GM19452 (cell line): Measurements from ENCODE around the gene NPFFR2.
A peak's percentile ranks its signal among the peaks of the same experiment; 100 is the strongest.
"Not testable (repeated sequence)": the region's sequence is repeated elsewhere in the genome, so short reads cannot be mapped to it uniquely, and the experiment has no call there.

Experiments used
- ATAC-seq: cut with Tn5 transposase; IDR thresholded peaks from one replicate; pipeline ENCODE4 v1.9.1; 2021; ENCODE audit not compliant: unreplicated experiment

NPFFR2 gene

GRCh38 chr4:72111863-72112262 is 80.1 kb downstream of the NPFFR2 start:
- ATAC-seq: no peak

DNA sequence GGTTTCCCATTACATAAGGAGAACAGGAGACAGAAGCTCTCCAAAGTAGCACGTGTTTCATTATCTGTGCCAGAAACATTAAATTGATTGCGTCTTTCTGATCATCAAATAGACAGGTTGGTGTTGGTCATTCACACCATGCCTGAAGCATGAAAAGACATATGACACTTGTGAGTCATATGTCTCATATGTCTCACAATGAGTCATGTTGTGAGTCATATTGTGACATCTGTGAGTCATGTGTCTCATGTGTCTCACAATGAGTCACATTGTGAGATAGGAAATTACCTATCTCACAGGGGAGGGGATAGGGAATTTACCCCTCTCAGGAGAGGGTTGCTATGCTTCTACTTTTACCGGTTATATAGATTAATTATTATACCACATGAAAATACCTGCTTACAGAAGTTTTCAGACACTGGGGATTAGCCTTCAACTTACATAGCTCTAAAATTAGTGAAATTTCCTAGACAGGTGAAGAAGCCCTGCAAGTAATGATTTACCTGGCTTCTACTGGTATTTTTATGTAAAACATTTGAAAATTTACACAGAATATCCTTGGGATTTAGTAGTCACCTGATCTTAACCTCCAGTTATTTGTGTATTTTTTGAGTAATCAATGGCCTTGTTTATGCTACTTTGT is 80.8 kb downstream of the NPFFR2 start:
- peak; percentile 92 for ATAC-seq

DNA sequence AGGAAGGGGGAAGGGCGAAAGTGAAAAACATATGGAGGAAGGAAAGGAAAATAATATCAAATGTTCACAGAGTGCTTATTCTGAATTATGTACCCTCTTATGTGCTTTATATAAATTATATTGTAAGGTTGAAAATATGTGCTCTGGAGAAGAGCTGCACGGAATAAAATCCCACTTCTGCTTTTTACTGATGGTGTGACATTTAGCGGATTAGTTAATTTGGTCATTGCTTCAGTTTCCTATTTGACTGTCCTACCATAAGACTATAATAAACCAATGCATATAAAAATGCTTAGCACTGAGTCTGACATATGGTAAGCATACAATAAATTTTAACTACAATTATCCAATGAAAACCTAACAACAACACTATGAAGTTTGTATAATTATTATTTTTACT is 86.2 kb downstream of the NPFFR2 start:
- ATAC-seq: no peak

DNA sequence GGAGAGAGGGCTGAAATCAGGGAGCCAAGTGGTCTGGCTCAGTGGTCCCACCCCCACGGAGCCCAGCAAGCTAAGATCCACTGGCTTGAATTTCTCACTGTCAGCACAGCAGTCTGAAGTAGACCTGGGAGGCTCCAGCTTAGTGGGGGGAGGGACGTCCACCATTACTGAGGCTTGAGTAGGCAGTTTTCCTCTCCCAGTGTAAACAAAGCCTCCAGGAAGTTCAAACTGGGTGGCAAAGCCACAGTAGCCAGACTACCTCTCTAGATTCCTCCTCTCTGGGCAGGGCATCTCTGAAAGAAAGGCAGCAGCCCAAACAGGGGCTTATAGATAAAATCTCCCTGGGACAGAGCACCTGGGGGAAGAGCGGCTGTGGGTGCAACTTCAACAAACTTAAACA is 88.1 kb downstream of the NPFFR2 start:
- ATAC-seq: no peak

DNA sequence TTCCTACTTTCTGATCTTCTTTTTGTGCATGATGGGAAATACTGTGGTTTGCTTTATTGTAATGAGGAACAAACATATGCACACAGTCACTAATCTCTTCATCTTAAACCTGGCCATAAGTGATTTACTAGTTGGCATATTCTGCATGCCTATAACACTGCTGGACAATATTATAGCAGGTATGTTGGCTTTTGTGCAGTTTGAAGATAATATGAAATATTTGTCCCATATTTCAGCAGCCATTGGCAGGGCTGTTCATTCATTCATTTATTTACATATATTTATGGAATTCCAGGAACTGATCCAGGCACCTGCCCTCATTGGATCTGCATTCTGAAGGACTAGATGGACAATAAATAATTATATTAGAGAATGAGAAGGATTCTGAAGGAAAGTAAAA is 96.9 kb downstream of the NPFFR2 start:
- no peak for ATAC-seq

DNA sequence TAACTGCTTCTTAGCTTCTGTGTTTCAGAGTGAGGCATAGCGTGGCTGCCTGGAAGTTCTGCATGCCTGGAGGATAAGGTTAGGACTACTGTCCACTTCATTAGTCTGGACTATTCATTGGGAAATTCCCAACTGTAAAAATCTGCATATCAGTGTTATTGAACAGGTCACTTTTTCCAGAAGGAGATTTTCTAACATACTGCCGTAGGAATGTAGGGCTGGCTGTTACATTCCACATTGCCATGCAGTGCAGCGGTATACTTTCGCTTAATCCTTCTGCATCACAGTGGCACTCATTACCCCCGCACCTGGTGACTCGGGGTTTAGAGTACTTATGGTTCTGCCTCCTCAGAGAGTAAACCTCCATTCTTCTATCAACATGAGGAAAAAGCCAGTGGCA is 104.6 kb downstream of the NPFFR2 start:
- ATAC-seq: no peak

DNA sequence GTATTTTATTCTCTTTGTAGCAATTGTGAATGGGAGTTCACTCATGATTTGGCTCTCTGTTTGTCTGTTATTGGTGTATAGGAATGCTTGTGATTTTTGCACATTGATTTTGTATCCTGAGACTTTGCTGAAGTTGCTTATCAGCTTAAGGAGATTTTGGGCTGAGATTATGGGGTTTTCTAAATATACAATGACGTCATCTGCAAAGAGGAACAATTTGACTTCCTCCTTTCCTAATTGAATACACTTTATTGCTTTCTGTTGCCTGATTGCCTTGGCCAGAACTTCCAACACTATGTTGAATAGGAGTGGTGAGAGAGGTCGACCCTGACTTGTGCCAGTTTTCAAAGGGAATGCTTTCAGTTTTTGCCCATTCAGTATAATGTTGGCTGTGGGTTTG is 108.2 kb downstream of the NPFFR2 start:
- not testable (repeated sequence) for ATAC-seq

- no peak for ATAC-seq
These were observed 112.4 kb downstream of the NPFFR2 start for GRCh38 chr4:72144241-72144640.

- no peak for ATAC-seq
These were observed 120.9 kb downstream of the NPFFR2 start for GRCh38 chr4:72152731-72153130.

- ATAC-seq: not testable (repeated sequence)
These were observed 121.8 kb downstream of the NPFFR2 start for GRCh38 chr4:72153634-72154033.

- not testable (repeated sequence) for ATAC-seq
These were observed 137.5 kb downstream of the NPFFR2 start for GRCh38 chr4:72169285-72169684.

GRCh38 chr4:72169861-72170260 is 138.1 kb downstream of the NPFFR2 start:
- no peak for ATAC-seq

- ATAC-seq: no peak
These were observed 140.0 kb downstream of the NPFFR2 start for GRCh38 chr4:72171761-72172160.

- no peak for ATAC-seq
These were observed 147.5 kb downstream of the NPFFR2 start for GRCh38 chr4:72179342-72179741.

DNA sequence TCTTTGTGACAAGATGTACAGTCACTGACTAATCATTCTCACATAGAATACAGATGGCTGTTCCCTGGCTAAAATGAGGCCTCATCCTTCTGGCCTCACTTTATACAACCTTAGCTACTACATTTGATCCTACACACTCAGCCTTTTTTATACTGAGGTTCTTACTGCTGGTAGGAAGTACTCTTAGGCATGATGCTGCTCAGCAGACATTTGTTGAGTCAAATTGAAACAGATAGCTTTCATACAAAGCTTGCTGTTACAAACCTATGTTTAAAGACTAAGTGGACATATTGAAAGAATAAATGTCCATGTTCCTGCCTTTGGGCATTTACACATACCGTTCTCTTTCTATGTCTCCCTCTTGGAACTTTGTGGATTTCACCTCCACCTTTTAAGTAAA is 154.9 kb downstream of the NPFFR2 start:
- peak; percentile 66 for ATAC-seq

- no peak for ATAC-seq
These were observed 162.2 kb downstream of the NPFFR2 start for GRCh38 chr4:72194046-72194445.

DNA sequence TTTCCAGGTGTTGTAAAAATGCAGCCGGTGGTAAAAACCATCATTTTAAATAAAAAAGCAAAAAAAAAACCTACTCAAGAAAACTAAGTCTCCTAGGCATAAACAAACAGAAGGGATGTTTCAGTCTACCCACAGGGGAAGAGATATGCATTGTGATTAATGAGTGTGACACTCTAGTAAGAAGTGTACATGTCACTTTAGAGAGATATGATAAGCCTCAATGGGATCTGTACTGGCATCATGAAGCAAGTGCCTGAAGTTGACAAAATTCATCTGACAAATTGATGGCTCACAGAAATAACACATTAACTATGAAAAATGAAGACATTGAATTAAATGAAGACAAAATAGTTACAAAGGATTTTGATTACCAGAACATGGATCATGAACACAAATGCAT is 162.7 kb downstream of the NPFFR2 start:
- ATAC-seq: no peak
